Gastrocnemius medialis (tissue), 4 donors: ENCODE data around the gene ARRDC3. TPM values are rescaled to one million over a fixed set of nuclear protein-coding genes. Genes with fewer than 3 reads are reported as not detected.

Source experiments
- ATAC-seq, 2 donors: fragments of 150-250 bp; one replicate each; pipeline ENCODE4 v1.9.1; 2016
- DNase-seq, 2 donors: peaks; one replicate each; pipeline ENCODE4 v3.0.0-alpha.2; 2019
- H3K27ac ChIP-seq, 4 donors: fragments of 200-600 bp; sonication (generic); 1 replicate in 1 of 4; 2 replicates in 3 of 4; pipeline ENCODE4 v1.5.1; 2016 to 2018; ENCODE audit warnings: mild to moderate bottlenecking in 2 of 4, moderate library complexity in 1 of 4
- H3K27me3 ChIP-seq, 3 donors: fragments of 200-600 bp; sonication (generic) in 2 of 3; 1 replicate in 1 of 3; 2 replicates in 2 of 3; pipeline versions ENCODE4 v1.5.1 to v1.6.0; 2016 to 2019; ENCODE audit warnings: mild to moderate bottlenecking in 1 of 3, moderate library complexity in 1 of 3
- H3K36me3 ChIP-seq, 2 donors: fragments of 200-600 bp; sonication (generic) in 1 of 2; one replicate each; pipeline ENCODE4 v1.5.1; 2017 to 2018
- H3K4me1 ChIP-seq, 2 donors: fragments of 200-600 bp; sonication (generic) in 1 of 2; one replicate each; pipeline ENCODE4 v1.5.1; 2016 to 2017; ENCODE audit warnings: mild to moderate bottlenecking in 2 of 2
- H3K4me3 ChIP-seq, 4 donors: fragments of 200-600 bp; sonication (generic) in 3 of 4; 1 replicate in 1 of 4; 2 replicates in 3 of 4; pipeline ENCODE4 v1.5.1; 2016 to 2019; ENCODE audit warnings: mild to moderate bottlenecking in 2 of 4
- H3K9me3 ChIP-seq, 3 donors: fragments of 200-600 bp; sonication (generic) in 2 of 3; 1 replicate in 1 of 3; 2 replicates in 2 of 3; pipeline ENCODE4 v1.5.1; 2016 to 2019
- CTCF ChIP-seq, 5 experiments: fragments of 450-650 bp in 3 of 5; fragments of 200-600 bp in 2 of 5; sonication (generic) in 2 of 5; IDR thresholded peaks in 4 of 5; conservative IDR thresholded peaks in 1 of 5; 1 replicate in 4 of 5; 2 replicates in 1 of 5; pipeline ENCODE4 v1.5.1; 2016 to 2019; ENCODE audit warnings: antibody characterized with exemption in 5 of 5, mild to moderate bottlenecking in 3 of 5, moderate library complexity in 3 of 5
- POLR2A ChIP-seq, 2 donors: fragments of 450-650 bp; IDR thresholded peaks; one replicate each; pipeline ENCODE4 v1.6.1; 2017; ENCODE audit warnings: antibody characterized with exemption in 2 of 2, mild to moderate bottlenecking in 2 of 2, moderate library complexity in 2 of 2
- in situ Hi-C, 4 donors: fragments of 200-750 bp; cut with MboI; loops; one replicate each; pipeline versions ENCODE4 v1.15.0 to v1.8.0; 2017; ENCODE audit warnings: low sequenced_read_pairs in 4 of 4
- intact Hi-C: fragments of 100-400 bp; cut with DNase I; formaldehyde crosslinking; loops from one replicate; pipeline ENCODE4 v1.15.1; 2023; ENCODE audit warnings: low total_unique reads
- total RNA-seq, 4 donors: library from RNA; depleted of rRNA; stranded (reverse); fragments of >200 nt; gene quantifications; one replicate each; pipeline versions ENCODE4 v1.1.0 to v1.2.3, GENCODE V29; 2016

ARRDC3 gene
- total RNA-seq, 4 donors from 2014 or later, result 64.1 to 116 (median 87.7) TPM

GRCh38 chr5:91378752-91379211 is 4.3 kb downstream of the ARRDC3 start:
- no peak for TF ChIP-seq POLR2A (IDR thresholded peaks at IDR 0.05)
- no peak for TF ChIP-seq CTCF (IDR thresholded peaks at IDR 0.05 in 4 of 5, conservative IDR thresholded peaks at IDR 0.05 in 1 of 5)
- intact Hi-C loops (no loop called here), in situ Hi-C loops (loop anchor here in 1 of 4 donors (10.0 to 25.0 kb wide), 2 partner anchors 64 to 966 kb away; partner anchors contain the start of gene CETN3)
- Histone ChIP-seq H3K4me3 (peak overlapping the region; percentile 67 to 96 (median 80)), H3K36me3 (peaks cover 0 to 47% of the 10 kb centered on the region in 2 donors), H3K9me3 (no peaks in the 10 kb centered on the region), H3K27ac (peak overlapping the region; percentile 90 to 100 (median 94)), H3K4me1 (peaks cover 16 to 30% of the 10 kb centered on the region in 2 donors), H3K27me3 (no peaks in the 10 kb centered on the region)
- no peak for DNase-seq
- no peak for ATAC-seq

DNA sequence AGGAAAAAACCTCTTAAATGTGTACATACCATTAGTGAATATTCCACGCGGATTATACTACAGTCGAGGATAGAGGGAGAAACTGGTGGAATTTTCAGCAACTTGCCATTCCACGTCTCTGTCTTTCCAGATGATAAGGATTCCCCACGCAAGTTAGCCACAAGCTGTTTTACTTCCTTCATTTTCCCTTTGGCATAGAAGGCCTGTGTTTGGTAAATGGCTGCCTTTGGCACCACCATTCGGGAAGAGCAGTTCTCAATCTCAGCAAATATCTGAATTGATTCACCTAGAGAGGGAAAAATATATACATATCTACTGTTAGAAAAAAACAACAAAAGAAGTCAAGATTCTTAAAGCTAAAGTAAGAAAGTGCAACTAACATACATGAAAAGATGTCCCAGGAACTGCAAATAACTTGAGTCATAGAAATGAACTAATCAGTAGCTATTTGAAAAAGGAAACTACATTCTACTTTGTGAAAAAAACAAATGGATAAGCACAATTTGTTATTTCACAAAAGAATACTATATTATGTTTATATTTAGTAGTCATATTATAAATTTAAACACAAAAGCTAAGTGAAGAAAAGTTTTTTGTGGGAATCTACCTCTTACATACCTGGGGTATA is 8.1 kb downstream of the ARRDC3 start:
- DNase-seq, result no peak
- Histone ChIP-seq H3K4me1 (peaks cover 16 to 33% of the 10 kb centered on the region in 2 donors), H3K27ac (peak overlapping the region; percentile 90 to 100 (median 94)), H3K36me3 (peaks cover 0 to 85% of the 10 kb centered on the region in 2 donors), H3K9me3 (no peaks in the 10 kb centered on the region), H3K4me3 (no peak overlapping the region), H3K27me3 (no peaks in the 10 kb centered on the region)
- ATAC-seq, result no peak
- TF ChIP-seq CTCF (IDR thresholded peaks at IDR 0.05 in 4 of 5, conservative IDR thresholded peaks at IDR 0.05 in 1 of 5) (no peak), POLR2A (IDR thresholded peaks at IDR 0.05) (no peak)
- in situ Hi-C loops, result loop anchor here in 1 of 4 donors (10.0 to 25.0 kb wide), 2 partner anchors 60 to 963 kb away; partner anchors contain the start of gene CETN3
- intact Hi-C loops, result no loop called here

- no peaks in the 10 kb centered on the region for H3K27me3 ChIP-seq
- H3K27ac ChIP-seq, result peak overlapping the region in 2 of 4 donors; percentile 91 to 100
- H3K4me3 ChIP-seq, result no peak overlapping the region
- H3K36me3 ChIP-seq, result peaks cover 0 to 95% of the 10 kb centered on the region in 2 donors
- no peaks in the 10 kb centered on the region for H3K9me3 ChIP-seq
- TF ChIP-seq CTCF (IDR thresholded peaks at IDR 0.05 in 4 of 5, conservative IDR thresholded peaks at IDR 0.05 in 1 of 5), result no peak
- no peak for TF ChIP-seq POLR2A (IDR thresholded peaks at IDR 0.05)
- ATAC-seq, result no peak
- peaks cover 11 to 33% of the 10 kb centered on the region in 2 donors for H3K4me1 ChIP-seq
- DNase-seq, result no peak
- intact Hi-C loops, result no loop called here
- in situ Hi-C loops, result loop anchor here in 1 of 4 donors (10.0 kb wide), 1 partner anchor 59 kb away; no protein-coding TSS in a partner anchor
These were observed 9.5 kb downstream of the ARRDC3 start for GRCh38 chr5:91373600-91373999.

DNA sequence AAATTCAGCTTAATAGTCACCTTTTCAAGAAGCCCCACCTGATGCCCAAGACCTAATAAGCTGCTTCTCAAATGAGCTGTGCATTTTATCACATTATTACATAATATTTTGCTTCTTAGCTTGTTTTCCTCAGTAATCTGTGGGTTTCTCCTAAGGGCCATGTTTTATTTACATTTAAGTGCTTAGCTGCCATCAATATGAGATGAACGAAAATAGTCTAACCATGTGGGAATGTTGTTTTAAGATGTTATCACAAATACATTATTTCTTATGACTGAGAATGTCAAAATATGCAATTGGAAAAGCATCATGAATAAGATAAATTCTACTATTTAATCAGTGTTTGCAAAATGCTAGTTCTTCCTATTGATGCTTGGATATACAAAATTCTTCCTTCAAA is 10.1 kb downstream of the ARRDC3 start:
- DNase-seq (no peak), ATAC-seq (no peak)
- Histone ChIP-seq H3K27me3 (no peaks in the 10 kb centered on the region), H3K27ac (peak overlapping the region; percentile 17 to 46 (median 28)), H3K4me1 (peaks cover 5 to 27% of the 10 kb centered on the region in 2 donors), H3K4me3 (no peak overlapping the region), H3K9me3 (no peaks in the 10 kb centered on the region), H3K36me3 (peaks cover 0 to 90% of the 10 kb centered on the region in 2 donors)
- in situ Hi-C loops, result loop anchor here in 1 of 4 donors (10.0 kb wide), 1 partner anchor 58 kb away; no protein-coding TSS in a partner anchor
- TF ChIP-seq CTCF (IDR thresholded peaks at IDR 0.05 in 4 of 5, conservative IDR thresholded peaks at IDR 0.05 in 1 of 5), result no peak
- TF ChIP-seq POLR2A (IDR thresholded peaks at IDR 0.05), result no peak
- intact Hi-C loops, result no loop called here
